Measurements from ENCODE around the gene SPTB. TPM values are rescaled to one million over a fixed set of nuclear protein-coding genes. Genes with fewer than 3 reads are reported as not detected.

The SPTB gene
- total and polyA plus RNA-seq, 9 of the 15 experiments (the other 6 are each of a cell fraction or from before 2014, with no cell fraction given) = 0.21 to 45.9 (median 11.7) TPM

DNA sequence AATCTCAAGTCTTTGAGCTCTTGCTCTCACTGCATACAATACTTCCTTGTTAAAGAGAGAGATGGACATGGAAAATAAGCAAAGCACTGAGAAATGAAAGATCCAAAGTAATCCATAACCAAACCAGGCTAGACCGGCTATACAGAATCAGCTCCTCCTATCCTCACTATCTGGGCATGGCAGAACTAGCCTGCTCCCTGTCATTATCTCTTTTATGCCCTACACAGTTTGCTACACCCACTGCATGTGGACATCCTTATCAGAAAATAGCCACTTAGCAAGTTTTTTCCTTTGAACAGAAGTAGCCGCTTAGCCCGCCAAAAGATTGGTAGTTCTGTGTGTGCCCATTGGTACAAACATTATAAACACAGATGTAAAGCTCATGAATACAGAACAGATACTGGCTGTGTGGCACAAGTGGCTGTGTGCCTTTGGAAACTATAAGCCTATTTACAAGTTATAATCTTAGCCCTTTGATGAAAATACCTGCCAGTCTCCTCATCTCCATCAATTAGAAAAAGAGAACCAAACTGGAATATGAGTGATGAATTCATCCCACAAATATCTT lies 34.7 kb downstream of the SPTB start (continued):
- peak in 1 of 2 experiments; percentile 37; a peak in 1 of 4 replicates for TF ChIP-seq TBL1XR1 (IDR thresholded peaks at IDR 0.05; ENCODE audit: low read length in 2 of 2)
- peak; percentile 87 for TF ChIP-seq NCOR1 (IDR thresholded peaks at IDR 0.05)
- TF ChIP-seq EP300 (IDR thresholded peaks at IDR 0.05; ENCODE audit: low read length) = peak; percentile 80; the same call in 1 of the 2 replicates
- TF ChIP-seq, protein P1, sequence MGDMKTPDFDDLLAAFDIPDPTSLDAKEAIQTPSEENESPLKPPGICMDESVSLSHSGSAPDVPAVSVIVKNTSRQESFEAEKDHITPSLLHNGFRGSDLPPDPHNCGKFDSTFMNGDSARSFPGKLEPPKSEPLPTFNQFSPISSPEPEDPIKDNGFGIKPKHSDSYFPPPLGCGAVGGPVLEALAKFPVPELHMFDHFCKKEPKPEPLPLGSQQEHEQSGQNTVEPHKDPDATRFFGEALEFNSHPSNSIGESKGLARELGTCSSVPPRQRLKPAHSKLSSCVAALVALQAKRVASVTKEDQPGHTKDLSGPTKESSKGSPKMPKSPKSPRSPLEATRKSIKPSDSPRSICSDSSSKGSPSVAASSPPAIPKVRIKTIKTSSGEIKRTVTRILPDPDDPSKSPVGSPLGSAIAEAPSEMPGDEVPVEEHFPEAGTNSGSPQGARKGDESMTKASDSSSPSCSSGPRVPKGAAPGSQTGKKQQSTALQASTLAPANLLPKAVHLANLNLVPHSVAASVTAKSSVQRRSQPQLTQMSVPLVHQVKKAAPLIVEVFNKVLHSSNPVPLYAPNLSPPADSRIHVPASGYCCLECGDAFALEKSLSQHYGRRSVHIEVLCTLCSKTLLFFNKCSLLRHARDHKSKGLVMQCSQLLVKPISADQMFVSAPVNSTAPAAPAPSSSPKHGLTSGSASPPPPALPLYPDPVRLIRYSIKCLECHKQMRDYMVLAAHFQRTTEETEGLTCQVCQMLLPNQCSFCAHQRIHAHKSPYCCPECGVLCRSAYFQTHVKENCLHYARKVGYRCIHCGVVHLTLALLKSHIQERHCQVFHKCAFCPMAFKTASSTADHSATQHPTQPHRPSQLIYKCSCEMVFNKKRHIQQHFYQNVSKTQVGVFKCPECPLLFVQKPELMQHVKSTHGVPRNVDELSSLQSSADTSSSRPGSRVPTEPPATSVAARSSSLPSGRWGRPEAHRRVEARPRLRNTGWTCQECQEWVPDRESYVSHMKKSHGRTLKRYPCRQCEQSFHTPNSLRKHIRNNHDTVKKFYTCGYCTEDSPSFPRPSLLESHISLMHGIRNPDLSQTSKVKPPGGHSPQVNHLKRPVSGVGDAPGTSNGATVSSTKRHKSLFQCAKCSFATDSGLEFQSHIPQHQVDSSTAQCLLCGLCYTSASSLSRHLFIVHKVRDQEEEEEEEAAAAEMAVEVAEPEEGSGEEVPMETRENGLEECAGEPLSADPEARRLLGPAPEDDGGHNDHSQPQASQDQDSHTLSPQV (IDR thresholded peaks at IDR 0.05) = peak; percentile 77
- TF ChIP-seq SPI1 (IDR thresholded peaks at IDR 0.05; ENCODE audit: borderline replicate concordance, low read depth, low read length) = no peak
- peak; percentile 66 for TF ChIP-seq MYNN (IDR thresholded peaks at IDR 0.05)
- TF ChIP-seq MYNN (CRISPR knock-in tag; IDR thresholded peaks at IDR 0.05) = no peak
- TF ChIP-seq TEAD4 (IDR thresholded peaks at IDR 0.05; ENCODE audit: low read length) = peak; percentile 91
- no peak for TF ChIP-seq TEAD4 (CRISPR knock-in tag; IDR thresholded peaks at IDR 0.05; ENCODE audit: borderline replicate concordance)
- TF ChIP-seq, protein P2, sequence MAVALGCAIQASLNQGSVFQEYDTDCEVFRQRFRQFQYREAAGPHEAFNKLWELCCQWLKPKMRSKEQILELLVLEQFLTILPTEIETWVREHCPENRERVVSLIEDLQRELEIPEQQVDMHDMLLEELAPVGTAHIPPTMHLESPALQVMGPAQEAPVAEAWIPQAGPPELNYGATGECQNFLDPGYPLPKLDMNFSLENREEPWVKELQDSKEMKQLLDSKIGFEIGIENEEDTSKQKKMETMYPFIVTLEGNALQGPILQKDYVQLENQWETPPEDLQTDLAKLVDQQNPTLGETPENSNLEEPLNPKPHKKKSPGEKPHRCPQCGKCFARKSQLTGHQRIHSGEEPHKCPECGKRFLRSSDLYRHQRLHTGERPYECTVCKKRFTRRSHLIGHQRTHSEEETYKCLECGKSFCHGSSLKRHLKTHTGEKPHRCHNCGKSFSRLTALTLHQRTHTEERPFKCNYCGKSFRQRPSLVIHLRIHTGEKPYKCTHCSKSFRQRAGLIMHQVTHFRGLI (CRISPR knock-in tag; IDR thresholded peaks at IDR 0.05) = no peak
- TF ChIP-seq NR2C1 (IDR thresholded peaks at IDR 0.05) = no peak
- 0 out of 2 replicates have a peak, but pooled peaks have one; percentile 11 for TF ChIP-seq NR2C1 (tag; IDR thresholded peaks at IDR 0.05)
- TF ChIP-seq SAP30 (IDR thresholded peaks at IDR 0.05; ENCODE audit: borderline replicate concordance, insufficient read depth, low read depth, low read length, poor library complexity, severe bottlenecking) = no peak
- peak; percentile 92 for TF ChIP-seq CBFA2T2 (conservative IDR thresholded peaks at IDR 0.05)
- TF ChIP-seq CCNT2 (IDR thresholded peaks at IDR 0.05; ENCODE audit: borderline replicate concordance, extremely low read depth, insufficient read length, low read depth, low read length) = peak; percentile 27
- 0 out of 2 replicates have a peak, but pooled peaks have one; percentile 14 for TF ChIP-seq LEF1 (IDR thresholded peaks at IDR 0.05)
- peak; percentile 34; the same call in 1 of the 2 replicates for TF ChIP-seq CTBP1 (IDR thresholded peaks at IDR 0.05; ENCODE audit: borderline replicate concordance)
- TF ChIP-seq, protein P3, sequence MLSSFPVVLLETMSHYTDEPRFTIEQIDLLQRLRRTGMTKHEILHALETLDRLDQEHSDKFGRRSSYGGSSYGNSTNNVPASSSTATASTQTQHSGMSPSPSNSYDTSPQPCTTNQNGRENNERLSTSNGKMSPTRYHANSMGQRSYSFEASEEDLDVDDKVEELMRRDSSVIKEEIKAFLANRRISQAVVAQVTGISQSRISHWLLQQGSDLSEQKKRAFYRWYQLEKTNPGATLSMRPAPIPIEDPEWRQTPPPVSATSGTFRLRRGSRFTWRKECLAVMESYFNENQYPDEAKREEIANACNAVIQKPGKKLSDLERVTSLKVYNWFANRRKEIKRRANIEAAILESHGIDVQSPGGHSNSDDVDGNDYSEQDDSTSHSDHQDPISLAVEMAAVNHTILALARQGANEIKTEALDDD (IDR thresholded peaks at IDR 0.05) = peak; percentile 46; the same call in 1 of the 2 replicates
- 0 out of 4 replicates have a peak, but pooled peaks of 1 of the 2 experiments have one; percentile 47 for TF ChIP-seq RCOR1 (IDR thresholded peaks at IDR 0.05; ENCODE audit: borderline replicate concordance in 1 of 2, low read depth in 2 of 2, low read length in 2 of 2)
- TF ChIP-seq TCF3 (CRISPR knock-in tag; IDR thresholded peaks at IDR 0.05) = peak; percentile 88
- peak; percentile 79; the same call in 1 of the 2 replicates for TF ChIP-seq POLR2AphosphoS5 (IDR thresholded peaks at IDR 0.05; ENCODE audit: control insufficient read depth, insufficient read depth, low read depth, low read length)
- peak; percentile 86 for TF ChIP-seq DPF2 (IDR thresholded peaks at IDR 0.05)
- TF ChIP-seq PML (IDR thresholded peaks at IDR 0.05; ENCODE audit: low read length) = peak; percentile 62
- TF ChIP-seq ZBTB8A (IDR thresholded peaks at IDR 0.05; ENCODE audit: partially characterized antibody) = no peak

Data from K562 (cell line).